ENCODE measurements around the gene DOC2B.
"Not testable (repeated sequence)": the region's sequence is repeated elsewhere in the genome, so short reads cannot be mapped to it uniquely, and the experiment has no call there.

DOC2B gene

GRCh38 chr17:189444-189843, 8.0 kb upstream of the DOC2B start:
- DNase-seq (ENCODE audit: low read depth) = no peak

GRCh38 chr17:187130-187529, 5.7 kb upstream of the DOC2B start:
- no peak for DNase-seq (ENCODE audit: low read depth)

GRCh38 chr17:185445-186138, 4.1 kb upstream of the DOC2B start:
- no peak for DNase-seq (ENCODE audit: low read depth)

GRCh38 chr17:183021-183420, 1.6 kb upstream of the DOC2B start:
- DNase-seq (ENCODE audit: low read depth) = no peak

GRCh38 chr17:182050-182751, 751 bp upstream of the DOC2B start:
- DNase-seq (ENCODE audit: low read depth) = no peak

GRCh38 chr17:180381-181244, 837 bp downstream of the DOC2B start:
- DNase-seq (ENCODE audit: low read depth) = no peak

GRCh38 chr17:179781-180380, 1.6 kb downstream of the DOC2B start:
- DNase-seq (ENCODE audit: low read depth) = no peak

GRCh38 chr17:179066-179432, 2.4 kb downstream of the DOC2B start:
- DNase-seq (ENCODE audit: low read depth) = no peak

- no peak for DNase-seq (ENCODE audit: low read depth)
Measured at GRCh38 chr17:178292-179065, 3.0 kb downstream of the DOC2B start.

- no peak for DNase-seq (ENCODE audit: low read depth)
Measured at GRCh38 chr17:177762-178161, 3.7 kb downstream of the DOC2B start.

GRCh38 chr17:177155-177554, 4.3 kb downstream of the DOC2B start:
- no peak for DNase-seq (ENCODE audit: low read depth)

GRCh38 chr17:173166-173911, 8.1 kb downstream of the DOC2B start:
- DNase-seq (ENCODE audit: low read depth) = no peak

- DNase-seq (ENCODE audit: low read depth) = no peak
Measured at GRCh38 chr17:172401-172800, 9.0 kb downstream of the DOC2B start.

GRCh38 chr17:171871-172270, 9.6 kb downstream of the DOC2B start:
- DNase-seq (ENCODE audit: low read depth) = no peak

- DNase-seq (ENCODE audit: low read depth) = no peak
Measured at GRCh38 chr17:170130-170670, 11.2 kb downstream of the DOC2B start.

- DNase-seq (ENCODE audit: low read depth) = not testable (repeated sequence)
Measured at GRCh38 chr17:168614-169013, 12.8 kb downstream of the DOC2B start.

GRCh38 chr17:165939-166338, 15.5 kb downstream of the DOC2B start:
- no peak for DNase-seq (ENCODE audit: low read depth)

- DNase-seq (ENCODE audit: low read depth) = peak; percentile 23
Measured at GRCh38 chr17:164303-165235, 16.9 kb downstream of the DOC2B start.

GRCh38 chr17:163514-164098, 17.8 kb downstream of the DOC2B start:
- no peak for DNase-seq (ENCODE audit: low read depth)
